AG09319 (cell line): ENCODE data around the gene MYZAP.
"Not testable (repeated sequence)": the region's sequence is repeated elsewhere in the genome, so short reads cannot be mapped to it uniquely, and the experiment has no call there.

ENCODE experiments used
- DNase-seq: peaks from one replicate; pipeline ENCODE4 v3.0.0-alpha.2; 2010; ENCODE audit warnings: low read depth; ENCODE audit errors: extremely low read depth
- TF ChIP-seq, protein P1 (sequence below): IDR thresholded peaks from 2 replicates; pipeline ENCODE4 v1.5.1; 2011; ENCODE audit warnings: low read depth, mild to moderate bottlenecking, inconsistent platforms, low read length, moderate library complexity

Gene MYZAP

DNA sequence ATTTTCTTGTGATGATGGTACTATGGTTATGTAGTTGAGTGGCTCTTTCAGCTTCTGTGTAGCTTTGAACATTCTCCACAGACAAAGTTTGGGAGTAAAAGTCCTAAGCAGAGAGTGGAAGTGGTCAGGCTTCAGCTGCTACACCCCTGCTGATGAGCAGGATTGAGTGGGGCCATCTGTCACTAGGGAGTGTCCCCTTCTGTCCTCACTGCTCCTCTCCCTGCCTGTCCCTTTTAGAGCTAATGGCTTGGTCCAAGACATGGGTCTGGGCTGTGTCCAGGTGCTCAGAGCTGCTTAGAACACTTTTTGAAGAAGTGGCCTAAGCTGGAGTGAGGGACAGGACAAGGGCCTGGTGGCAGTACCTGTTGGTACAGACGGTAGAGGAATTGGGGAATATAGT, 15.1 kb downstream of the MYZAP start:
- no peak for DNase-seq
- TF ChIP-seq, protein P1, sequence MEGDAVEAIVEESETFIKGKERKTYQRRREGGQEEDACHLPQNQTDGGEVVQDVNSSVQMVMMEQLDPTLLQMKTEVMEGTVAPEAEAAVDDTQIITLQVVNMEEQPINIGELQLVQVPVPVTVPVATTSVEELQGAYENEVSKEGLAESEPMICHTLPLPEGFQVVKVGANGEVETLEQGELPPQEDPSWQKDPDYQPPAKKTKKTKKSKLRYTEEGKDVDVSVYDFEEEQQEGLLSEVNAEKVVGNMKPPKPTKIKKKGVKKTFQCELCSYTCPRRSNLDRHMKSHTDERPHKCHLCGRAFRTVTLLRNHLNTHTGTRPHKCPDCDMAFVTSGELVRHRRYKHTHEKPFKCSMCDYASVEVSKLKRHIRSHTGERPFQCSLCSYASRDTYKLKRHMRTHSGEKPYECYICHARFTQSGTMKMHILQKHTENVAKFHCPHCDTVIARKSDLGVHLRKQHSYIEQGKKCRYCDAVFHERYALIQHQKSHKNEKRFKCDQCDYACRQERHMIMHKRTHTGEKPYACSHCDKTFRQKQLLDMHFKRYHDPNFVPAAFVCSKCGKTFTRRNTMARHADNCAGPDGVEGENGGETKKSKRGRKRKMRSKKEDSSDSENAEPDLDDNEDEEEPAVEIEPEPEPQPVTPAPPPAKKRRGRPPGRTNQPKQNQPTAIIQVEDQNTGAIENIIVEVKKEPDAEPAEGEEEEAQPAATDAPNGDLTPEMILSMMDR = no peak

DNA sequence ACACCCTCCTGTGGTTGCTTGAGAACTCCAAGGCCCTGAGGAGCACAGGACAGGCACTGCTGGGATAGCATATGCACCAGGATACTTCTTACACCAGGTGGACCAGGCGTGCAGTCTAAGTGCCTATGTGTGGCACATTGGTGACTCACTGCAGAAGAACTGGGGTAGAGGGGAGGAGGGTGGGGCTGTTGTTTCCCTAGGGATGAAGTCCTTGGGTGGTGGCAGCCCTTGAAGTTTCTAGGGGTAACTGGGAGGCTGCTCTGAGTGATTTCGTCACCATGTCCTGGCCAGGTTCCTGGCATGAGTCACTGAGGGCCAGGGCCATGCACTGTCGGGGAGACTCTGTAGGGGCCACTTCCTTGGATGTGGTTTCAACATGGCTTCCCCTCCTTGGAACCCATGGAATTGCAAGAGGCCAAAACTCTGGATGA, 15.9 kb downstream of the MYZAP start:
- TF ChIP-seq, protein P1 = no peak
- DNase-seq = no peak

DNA sequence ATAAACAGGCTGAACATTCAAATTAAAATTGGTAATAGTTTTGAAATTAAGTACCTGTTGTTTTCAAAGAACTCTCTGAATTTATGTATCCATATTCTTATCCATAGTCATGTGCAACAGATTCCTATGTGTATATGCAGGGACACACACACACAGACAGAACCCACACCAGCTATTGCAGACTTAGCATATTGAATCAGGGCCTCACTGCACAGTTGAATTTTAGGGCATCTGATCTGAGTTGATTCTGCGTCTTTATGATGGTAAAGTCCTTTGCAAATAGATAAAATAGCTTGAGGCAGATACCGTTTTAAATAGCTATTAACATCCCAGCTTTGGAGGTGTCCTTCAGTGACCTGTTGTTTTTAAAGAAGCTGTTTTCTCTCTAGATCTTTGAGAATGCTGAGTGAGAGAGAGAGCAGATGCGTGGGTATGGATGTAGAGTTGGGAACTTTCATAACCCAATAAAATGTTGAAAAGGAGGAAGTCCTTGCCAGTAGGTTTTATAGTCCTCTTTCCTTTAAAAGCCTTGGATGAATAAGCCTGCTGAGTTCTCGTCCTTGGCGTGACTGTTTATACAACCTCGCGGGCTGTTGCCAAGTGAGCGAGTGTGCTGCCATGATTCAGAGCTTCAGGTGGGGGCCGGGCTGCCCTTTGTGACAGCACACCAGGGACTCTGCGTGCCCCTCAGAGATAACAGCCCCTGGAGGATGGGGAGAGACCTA, 18.3 kb downstream of the MYZAP start:
- TF ChIP-seq, protein P1 = no peak
- DNase-seq = no peak

DNA sequence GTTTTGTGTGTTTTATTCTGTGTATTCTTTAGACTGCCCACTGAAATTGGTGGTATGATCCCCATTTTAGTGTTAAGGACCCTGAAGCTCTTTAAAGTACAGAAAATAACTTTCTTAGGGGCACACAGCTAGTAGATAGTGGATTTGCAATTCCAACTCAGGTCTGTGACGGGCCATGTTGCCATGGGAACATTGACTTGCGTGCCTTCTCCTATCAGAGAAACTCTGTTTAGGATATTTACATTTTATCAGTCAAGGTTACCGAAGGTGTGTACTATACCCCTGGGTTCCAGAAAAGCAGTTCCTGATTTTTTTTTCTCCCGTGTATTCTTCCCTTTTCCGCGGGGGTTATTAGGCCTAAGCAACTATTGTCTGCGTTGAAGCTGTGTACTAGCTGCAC, 19.4 kb downstream of the MYZAP start:
- TF ChIP-seq, protein P1 = no peak
- DNase-seq = no peak

DNA sequence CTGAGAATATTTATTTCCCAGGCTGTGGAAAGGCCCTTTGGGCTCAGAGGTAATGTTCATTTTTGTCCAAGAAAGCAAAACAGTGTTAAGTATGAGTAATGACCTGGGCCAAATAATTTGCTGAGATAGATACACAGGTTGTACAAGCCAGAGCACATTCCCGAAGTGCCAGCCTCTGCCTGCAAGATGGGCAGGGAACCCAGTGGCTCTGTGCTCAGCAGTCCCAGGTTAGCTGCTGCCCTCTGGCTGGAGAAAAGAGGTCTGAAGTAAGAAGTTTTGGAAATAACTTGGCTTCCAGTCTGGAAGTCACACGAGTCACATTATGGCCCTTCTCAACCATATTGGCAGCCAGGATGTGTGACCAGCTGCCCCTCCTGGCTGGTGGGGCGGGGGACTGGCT, 20.2 kb downstream of the MYZAP start:
- TF ChIP-seq, protein P1 = peak; percentile 33
- DNase-seq = no peak

DNA sequence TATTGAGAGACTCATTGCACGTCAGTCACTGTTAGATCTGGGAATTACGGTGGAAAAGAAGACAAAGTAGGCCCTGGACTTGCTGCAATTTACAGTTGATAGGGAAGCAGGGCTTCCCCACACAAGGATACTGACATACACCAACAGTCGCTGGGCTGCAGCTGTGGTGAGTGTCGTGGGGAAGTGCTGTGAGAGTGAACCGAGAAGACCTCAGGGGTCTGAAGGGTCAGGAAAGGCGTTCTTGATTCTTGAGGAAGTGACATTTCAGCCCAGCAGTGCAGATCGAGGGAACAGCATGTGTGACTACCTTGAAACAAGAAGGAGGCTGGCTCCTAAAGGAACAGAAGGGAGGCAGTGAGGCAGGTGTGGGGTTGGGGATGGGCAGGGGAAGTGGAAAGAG, 22.5 kb downstream of the MYZAP start:
- TF ChIP-seq, protein P1 = no peak
- DNase-seq = no peak

DNA sequence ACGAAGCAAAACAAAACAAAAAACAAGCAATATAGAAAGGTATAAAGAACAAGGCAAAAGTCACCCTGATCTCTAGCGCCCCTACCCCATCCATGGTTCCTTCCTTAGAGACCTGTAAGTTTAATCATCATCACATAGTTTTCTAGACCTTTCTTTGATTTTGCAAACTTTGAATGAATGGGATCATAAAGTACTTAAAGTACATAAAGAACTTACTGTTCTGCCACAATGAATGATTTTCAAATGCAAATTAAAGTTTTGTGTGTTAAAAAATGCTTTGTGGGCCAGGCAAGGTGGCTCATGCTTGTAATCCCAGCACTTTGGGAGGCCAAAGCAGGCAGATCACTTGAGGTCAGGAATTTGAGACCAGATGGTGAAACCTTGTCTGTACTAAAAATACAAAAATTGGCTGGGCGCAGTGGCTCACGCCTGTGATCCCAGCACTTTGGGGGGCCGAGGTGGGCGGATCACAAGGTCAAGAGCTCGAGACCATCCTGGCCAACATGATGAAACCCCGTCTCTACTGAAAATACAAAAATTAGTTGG, 24.3 kb downstream of the MYZAP start:
- DNase-seq = not testable (repeated sequence)

DNA sequence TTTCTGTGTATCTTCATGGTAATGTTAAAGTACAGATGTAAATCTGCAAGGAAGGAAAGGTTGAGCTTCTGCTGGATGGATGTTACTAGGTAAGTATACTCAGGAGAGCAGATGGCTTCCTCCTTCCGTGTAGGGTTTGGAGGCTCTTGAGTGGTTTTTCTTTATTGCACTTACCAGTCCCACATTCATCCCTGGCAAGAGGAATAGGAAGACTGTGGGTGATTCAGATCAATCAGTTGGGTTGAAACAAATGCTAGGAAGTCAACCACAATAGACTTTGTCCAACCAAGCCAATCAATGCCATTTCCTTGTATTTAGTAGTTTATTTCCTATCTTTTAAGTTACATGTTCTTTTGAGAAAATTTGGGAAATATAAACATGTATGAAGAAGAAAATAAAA, 26.6 kb downstream of the MYZAP start:
- no peak for DNase-seq
- TF ChIP-seq, protein P1 = no peak
